H1 (cell line): ENCODE results near the gene TIMM9. TPM values are rescaled to one million over a fixed set of nuclear protein-coding genes. Genes with fewer than 3 reads are reported as not detected.

ENCODE experiments used
- CTCF ChIA-PET: fragments of 300-600 bp; sonication (Branson Sonifier 250); formaldehyde crosslinking; loops from one replicate; lab custom pipeline; 2021; ENCODE audit not compliant: partially characterized antibody; lab: Charles Lee
- POLR2A ChIA-PET: fragments of 300-600 bp; sonication (Branson Sonifier 250); formaldehyde crosslinking; loops from one replicate; lab custom pipeline; 2021; ENCODE audit warnings: inconsistent platforms; ENCODE audit not compliant: partially characterized antibody; lab: Charles Lee
- DNase-seq, 2 experiments: peaks; one replicate each; pipeline versions ENCODE4 v3.0.0 to v3.0.0-alpha.2; 2010 to 2022; ENCODE audit warnings: low spot score in 2 of 2, low read depth in 1 of 2, mixed read lengths in 1 of 2
- FAIRE-seq: peaks from 2 replicates; lab custom pipeline; 2011; peaks lifted over from hg19 to GRCh38; lab: Jason Lieb, UNC
- H2AFZ ChIP-seq: 2 replicates; pipeline ENCODE4 v1.8.1; 2012; ENCODE audit warnings: low read length, inconsistent platforms
- H2AK5ac ChIP-seq: 2 replicates; pipeline ENCODE4 v1.6.1; 2013; ENCODE audit warnings: low read depth, low read length
- H2BK120ac ChIP-seq: replicated peaks from 2 replicates; pipeline ENCODE3; 2013; ENCODE audit warnings: low read depth, low read length, inconsistent platforms
- H2BK12ac ChIP-seq: 2 replicates; pipeline ENCODE4 v1.6.1; 2013; ENCODE audit warnings: low read depth, low read length
- H2BK15ac ChIP-seq: 2 replicates; pipeline ENCODE4 v1.6.1; 2013; ENCODE audit warnings: low read length
- H2BK20ac ChIP-seq: 2 replicates; pipeline ENCODE4 v1.6.1; 2013; ENCODE audit warnings: low read length
- H2BK5ac ChIP-seq: 2 replicates; pipeline ENCODE4 v1.6.1; 2013; ENCODE audit warnings: low read depth, low read length
- H3K14ac ChIP-seq: 2 replicates; pipeline ENCODE4 v1.6.1; 2013; ENCODE audit warnings: inconsistent platforms; ENCODE audit not compliant: insufficient read length
- H3K18ac ChIP-seq: 2 replicates; pipeline ENCODE4 v1.6.1; 2013; ENCODE audit warnings: low read length; ENCODE audit errors: extremely low read depth
- H3K23ac ChIP-seq: 2 replicates; pipeline ENCODE4 v1.6.1; 2013; ENCODE audit warnings: inconsistent platforms; ENCODE audit not compliant: insufficient read length
- H3K23me2 ChIP-seq: 2 replicates; pipeline ENCODE4 v1.6.1; 2013; ENCODE audit warnings: low read depth, low read length
- H3K27ac ChIP-seq: 2 replicates; pipeline ENCODE4 v1.6.1; 2011; ENCODE audit warnings: low read depth, low read length, inconsistent platforms
- H3K27me3 ChIP-seq, 4 experiments: replicated peaks in 1 of 4; 1 replicate in 1 of 4; 2 replicates in 3 of 4; pipeline versions ENCODE4 v1.6.1 to v1.8.1; 2011 to 2013; ENCODE audit warnings: low read length in 3 of 4, mild to moderate bottlenecking in 3 of 4, inconsistent platforms in 2 of 4, mixed read lengths in 2 of 4, moderate library complexity in 1 of 4; ENCODE audit not compliant: control insufficient read depth in 3 of 4, insufficient read depth in 3 of 4; ENCODE audit errors: extremely low read depth in 1 of 4
- H3K36me3 ChIP-seq, 4 experiments: 2 replicates each; pipeline versions ENCODE4 v1.6.1 to v1.8.1; 2011 to 2013; ENCODE audit warnings: mild to moderate bottlenecking in 4 of 4, low read length in 3 of 4, moderate library complexity in 2 of 4, control low read depth in 1 of 4, inconsistent platforms in 1 of 4; ENCODE audit not compliant: insufficient read depth in 4 of 4, control insufficient read depth in 2 of 4
- H3K4ac ChIP-seq: replicated peaks from 2 replicates; pipeline ENCODE3; 2013; ENCODE audit warnings: low read length, low read depth, mixed read lengths, inconsistent platforms; ENCODE audit not compliant: insufficient read length
- H3K4me1 ChIP-seq, 4 experiments: replicated peaks in 1 of 4; 1 replicate in 1 of 4; 2 replicates in 3 of 4; pipeline versions ENCODE4 v1.6.1 to v1.8.1; 2011 to 2013; ENCODE audit warnings: low read length in 3 of 4, inconsistent platforms in 2 of 4, mixed read lengths in 1 of 4; ENCODE audit not compliant: insufficient read depth in 4 of 4, control insufficient read depth in 3 of 4
- H3K4me2 ChIP-seq, 2 experiments: 2 replicates each; pipeline versions ENCODE4 v1.6.1 to v1.8.1; 2011 to 2013; ENCODE audit warnings: low read depth in 2 of 2, low read length in 2 of 2, control low read depth in 1 of 2, inconsistent platforms in 1 of 2, mild to moderate bottlenecking in 1 of 2; ENCODE audit not compliant: insufficient read depth in 1 of 2
- H3K4me3 ChIP-seq, 4 experiments: fragments of 200-600, 300-600 bp in 1 of 4; sonication (generic), shearing (Covaris generic), sonication (Bioruptor Twin) in 1 of 4; 2 replicates each; pipeline versions ENCODE4 v1.5.1 to v1.8.1; 2011 to 2016; ENCODE audit warnings: low read length in 4 of 4, low read depth in 3 of 4, control low read depth in 2 of 4, inconsistent platforms in 2 of 4, mild to moderate bottlenecking in 2 of 4, mixed read lengths in 1 of 4, moderate library complexity in 1 of 4; ENCODE audit not compliant: insufficient read depth in 2 of 4; ENCODE audit errors: extremely low read depth in 1 of 4
- H3K56ac ChIP-seq: replicated peaks from 2 replicates; pipeline ENCODE3; 2013; ENCODE audit warnings: low read depth, mild to moderate bottlenecking, mixed read lengths, low read length, inconsistent platforms; ENCODE audit not compliant: insufficient read length
- H3K79me1 ChIP-seq: 2 replicates; pipeline ENCODE4 v1.6.1; 2013; ENCODE audit warnings: low read depth, low read length, control low read depth
- H3K79me2 ChIP-seq, 2 experiments: 2 replicates each; pipeline versions ENCODE4 v1.6.1 to v1.8.1; 2012 to 2013; ENCODE audit warnings: low read length in 2 of 2, mild to moderate bottlenecking in 2 of 2, inconsistent platforms in 1 of 2; ENCODE audit not compliant: insufficient read depth in 2 of 2, control insufficient read depth in 1 of 2
- H3K9ac ChIP-seq, 4 experiments: replicated peaks in 1 of 4; 1 replicate in 1 of 4; 2 replicates in 3 of 4; pipeline versions ENCODE4 v1.6.1 to v1.8.1; 2011 to 2013; ENCODE audit warnings: low read depth in 3 of 4, low read length in 3 of 4, control low read depth in 2 of 4, mild to moderate bottlenecking in 2 of 4, moderate library complexity in 2 of 4, inconsistent platforms in 1 of 4; ENCODE audit errors: extremely low read depth in 1 of 4
- H3K9me3 ChIP-seq, 2 experiments: 2 replicates each; pipeline versions ENCODE4 v1.6.1 to v1.8.1; 2012 to 2013; ENCODE audit warnings: mild to moderate bottlenecking in 2 of 2, moderate library complexity in 2 of 2, control low read depth in 1 of 2, inconsistent platforms in 1 of 2, low read depth in 1 of 2, low read length in 1 of 2, mixed read lengths in 1 of 2; ENCODE audit not compliant: insufficient read depth in 2 of 2
- H4K20me1 ChIP-seq, 2 experiments: replicated peaks in 1 of 2; 2 replicates each; pipeline versions ENCODE3 to v1.8.1; 2011 to 2013; ENCODE audit warnings: inconsistent platforms in 2 of 2, low read length in 2 of 2, mild to moderate bottlenecking in 1 of 2; ENCODE audit not compliant: insufficient read depth in 2 of 2, control insufficient read depth in 1 of 2
- H4K5ac ChIP-seq: 2 replicates; pipeline ENCODE4 v1.6.1; 2013; ENCODE audit warnings: low read length, low read depth, mixed read lengths, inconsistent platforms; ENCODE audit not compliant: insufficient read length
- H4K8ac ChIP-seq: 2 replicates; pipeline ENCODE4 v1.8.0; 2013; ENCODE audit warnings: mild to moderate bottlenecking, moderate library complexity, low read length, inconsistent platforms; ENCODE audit not compliant: insufficient read depth; ENCODE audit errors: extremely low read depth
- H4K91ac ChIP-seq: replicated peaks from 2 replicates; pipeline ENCODE3; 2013; ENCODE audit warnings: low read length, mixed read lengths, inconsistent platforms; ENCODE audit not compliant: insufficient read length
- GABPA ChIP-seq: IDR thresholded peaks from 2 replicates; pipeline ENCODE4 v1.6.1; 2011; ENCODE audit warnings: mild to moderate bottlenecking, low read length, moderate library complexity, borderline replicate concordance; ENCODE audit not compliant: insufficient read depth
- WGBS, 2 experiments: shearing (Covaris generic) in 1 of 2; methylation state at CpG; one replicate each; pipeline versions ENCODE4 v1.1.6 to v1.1.7; 2013 to 2015; ENCODE audit warnings: low lambda C conversion rate in 2 of 2, mixed read lengths in 2 of 2, inconsistent platforms in 1 of 2, low coverage in 1 of 2, missing lambda C conversion rate in 1 of 2; ENCODE audit not compliant: insufficient replicate concordance in 2 of 2, insufficient coverage in 1 of 2, insufficient read length in 1 of 2; ENCODE audit errors: extremely low coverage in 1 of 2, missing lambda C conversion rate in 1 of 2; 5-methylcytosine and 5-hydroxymethylcytosine counted together
- polyA plus RNA-seq, 7 experiments: library from polyadenylated mRNA; depleted of rRNA in 3 of 7; stranded (reverse) in 5 of 7; unstranded in 2 of 7; fragments of >200 nt in 5 of 7; fragments of 200-250 nt in 2 of 7; gene quantifications; 1 replicate in 5 of 7; 2 replicates in 1 of 7; 4 replicates in 1 of 7; pipeline versions ENCODE4 v1.2.1 to v1.2.3, GENCODE V29; 2011 to 2013; ENCODE audit warnings: missing spikeins in 2 of 7, mixed read lengths in 2 of 7
- total RNA-seq: library from RNA; stranded (reverse); fragmentation: NEBNext Ultra II Directional; extraction: Animal tissue kit (Norgen Biotek cat#: 25700); gene quantifications from 2 replicates; pipeline ENCODE4 v1.2.1, GENCODE V29; 2021
- TF ChIP-seq, protein P1 (sequence below), 3 experiments: IDR thresholded peaks; 1 replicate in 2 of 3; 2 replicates in 1 of 3; pipeline versions ENCODE4 v1.5.1 to v1.6.1; 2011; ENCODE audit warnings: low read length in 3 of 3, mild to moderate bottlenecking in 3 of 3, inconsistent platforms in 2 of 3, low read depth in 1 of 3, moderate library complexity in 1 of 3; ENCODE audit not compliant: insufficient read depth in 1 of 3; ENCODE audit errors: control extremely low read depth in 1 of 3

The TIMM9 gene
- total and polyA plus RNA-seq, 2 of the 8 experiments (the other 6 are each of a cell fraction or from before 2014, with no cell fraction given): 24.0 to 52.2 TPM

DNA sequence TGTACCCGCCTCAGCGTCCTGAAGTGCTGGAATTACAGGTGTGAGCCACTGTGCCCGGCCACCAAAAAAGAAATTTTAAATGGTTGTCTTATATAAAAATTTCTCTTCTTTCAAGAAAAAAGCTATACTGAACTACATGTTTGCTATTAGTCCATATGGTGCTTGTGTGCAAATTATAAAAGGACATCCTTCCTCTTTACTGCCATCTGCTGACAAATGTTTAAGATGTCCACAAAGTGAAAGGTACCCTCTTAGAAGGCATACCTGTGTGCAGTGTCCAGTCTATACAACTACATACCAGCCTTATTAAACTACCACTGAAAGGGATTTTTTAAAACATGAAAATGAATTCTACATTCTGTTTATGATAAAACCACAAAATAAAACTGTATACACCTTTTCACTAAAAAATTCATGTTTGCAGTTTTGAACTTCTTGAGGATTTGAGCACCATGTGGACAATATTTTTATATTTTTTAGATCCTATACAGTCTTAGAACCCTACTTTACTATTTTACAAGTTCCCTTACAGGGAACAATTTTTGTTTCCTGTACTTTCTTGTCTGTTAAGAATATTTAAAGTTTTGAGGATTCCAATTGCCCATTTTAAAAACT is 64.4 kb downstream of the TIMM9 start:
- Histone ChIP-seq H3K23ac (no peak overlapping the region), H3K4me2 (no peak overlapping the region), H3K9ac (no peak overlapping the region), H3K27me3 (no peaks in the 10 kb centered on the region), H3K79me2 (no peaks in the 10 kb centered on the region), H4K5ac (no peak overlapping the region), H3K4ac (no peak overlapping the region), H2BK15ac (no peak overlapping the region), H3K56ac (no peak overlapping the region), H3K79me1 (no peaks in the 10 kb centered on the region), H4K20me1 (no peaks in the 10 kb centered on the region), H3K4me3 (no peak overlapping the region), H2AFZ (no peak overlapping the region), H3K18ac (no peak overlapping the region), H3K14ac (no peak overlapping the region), H4K91ac (no peak overlapping the region), H4K8ac (no peak overlapping the region), H3K23me2 (no peaks in the 10 kb centered on the region), H2BK5ac (no peak overlapping the region), H3K36me3 (peaks cover 4 to 55% (median 12%) of the 10 kb centered on the region in 4 experiments), H2AK5ac (no peak overlapping the region), H2BK20ac (no peak overlapping the region), H3K27ac (no peak overlapping the region), H2BK120ac (no peak overlapping the region), H3K4me1 (no peaks in the 10 kb centered on the region), H3K9me3 (no peaks in the 10 kb centered on the region), H2BK12ac (no peak overlapping the region)
- DNase-seq (no peak), FAIRE-seq (no peak)
- TF ChIP-seq, protein P1, sequence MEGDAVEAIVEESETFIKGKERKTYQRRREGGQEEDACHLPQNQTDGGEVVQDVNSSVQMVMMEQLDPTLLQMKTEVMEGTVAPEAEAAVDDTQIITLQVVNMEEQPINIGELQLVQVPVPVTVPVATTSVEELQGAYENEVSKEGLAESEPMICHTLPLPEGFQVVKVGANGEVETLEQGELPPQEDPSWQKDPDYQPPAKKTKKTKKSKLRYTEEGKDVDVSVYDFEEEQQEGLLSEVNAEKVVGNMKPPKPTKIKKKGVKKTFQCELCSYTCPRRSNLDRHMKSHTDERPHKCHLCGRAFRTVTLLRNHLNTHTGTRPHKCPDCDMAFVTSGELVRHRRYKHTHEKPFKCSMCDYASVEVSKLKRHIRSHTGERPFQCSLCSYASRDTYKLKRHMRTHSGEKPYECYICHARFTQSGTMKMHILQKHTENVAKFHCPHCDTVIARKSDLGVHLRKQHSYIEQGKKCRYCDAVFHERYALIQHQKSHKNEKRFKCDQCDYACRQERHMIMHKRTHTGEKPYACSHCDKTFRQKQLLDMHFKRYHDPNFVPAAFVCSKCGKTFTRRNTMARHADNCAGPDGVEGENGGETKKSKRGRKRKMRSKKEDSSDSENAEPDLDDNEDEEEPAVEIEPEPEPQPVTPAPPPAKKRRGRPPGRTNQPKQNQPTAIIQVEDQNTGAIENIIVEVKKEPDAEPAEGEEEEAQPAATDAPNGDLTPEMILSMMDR (IDR thresholded peaks at IDR 0.05; ENCODE audit: control extremely low read depth in 1 of 3, insufficient read depth in 1 of 3, low read depth in 1 of 3, low read length in 3 of 3): peak in 1 of 3 experiments; percentile 16; a peak in 1 of 4 replicates
- no peak for TF ChIP-seq GABPA
- WGBS, 2 experiments: 92% methylated on average over 3 of the region's 3 CpGs; no CpG with 5 or more reads in 1 of the 2 experiments
- POLR2A ChIA-PET: interaction anchor here (1.2 kb wide), 1 partner anchor 9 kb away, joined by 4 read pairs; no protein-coding TSS in a partner anchor
- CTCF ChIA-PET: interaction anchor here (1.0 to 1.7 kb wide), 3 partner anchors 11 to 28 kb away, joined by 3 to 4 read pairs (median 4); no protein-coding TSS in a partner anchor
